PC-3 (cell line): ENCODE data around the gene CSPG4.

Experiments used
- EZH2 ChIP-seq: fragments of 300-600 bp; sonication (generic); IDR thresholded peaks from one replicate; pipeline ENCODE4 v1.6.1; 2017; ENCODE audit warnings: antibody characterized with exemption, mild to moderate bottlenecking, low read length; ENCODE audit not compliant: unreplicated experiment
- EZH2phosphoT487 ChIP-seq: fragments of 300-600 bp; sonication (generic); IDR thresholded peaks from 2 replicates; pipeline ENCODE4 v1.6.1; 2018; ENCODE audit warnings: mild to moderate bottlenecking, antibody characterized with exemption, low read length, borderline replicate concordance

- TF ChIP-seq EZH2phosphoT487 = no peak
- no peak for TF ChIP-seq EZH2
Measured at GRCh38 chr15:75687486-75688277, 25.0 kb downstream of the CSPG4 start.
